Subcutaneous adipose tissue (tissue), 4 donors: ENCODE data around the gene STK33. TPM values are rescaled to one million over a fixed set of nuclear protein-coding genes. Genes with fewer than 3 reads are reported as not detected.

Experiments used
- total RNA-seq, 4 donors: library from RNA; depleted of rRNA; stranded (reverse); fragments of >200 nt; gene quantifications; one replicate each; pipeline ENCODE4 v1.1.0, GENCODE V29; 2016
- TF ChIP-seq, protein P1 (sequence below): fragments of 450-650 bp; IDR thresholded peaks from one replicate; pipeline ENCODE4 v1.5.1; 2016; ENCODE audit warnings: low read depth, mild to moderate bottlenecking, control low read depth, antibody characterized with exemption, moderate library complexity

The STK33 gene
- total RNA-seq, 4 donors from 2014 or later, result 0.33 to 3.1 (median 0.62) TPM

DNA sequence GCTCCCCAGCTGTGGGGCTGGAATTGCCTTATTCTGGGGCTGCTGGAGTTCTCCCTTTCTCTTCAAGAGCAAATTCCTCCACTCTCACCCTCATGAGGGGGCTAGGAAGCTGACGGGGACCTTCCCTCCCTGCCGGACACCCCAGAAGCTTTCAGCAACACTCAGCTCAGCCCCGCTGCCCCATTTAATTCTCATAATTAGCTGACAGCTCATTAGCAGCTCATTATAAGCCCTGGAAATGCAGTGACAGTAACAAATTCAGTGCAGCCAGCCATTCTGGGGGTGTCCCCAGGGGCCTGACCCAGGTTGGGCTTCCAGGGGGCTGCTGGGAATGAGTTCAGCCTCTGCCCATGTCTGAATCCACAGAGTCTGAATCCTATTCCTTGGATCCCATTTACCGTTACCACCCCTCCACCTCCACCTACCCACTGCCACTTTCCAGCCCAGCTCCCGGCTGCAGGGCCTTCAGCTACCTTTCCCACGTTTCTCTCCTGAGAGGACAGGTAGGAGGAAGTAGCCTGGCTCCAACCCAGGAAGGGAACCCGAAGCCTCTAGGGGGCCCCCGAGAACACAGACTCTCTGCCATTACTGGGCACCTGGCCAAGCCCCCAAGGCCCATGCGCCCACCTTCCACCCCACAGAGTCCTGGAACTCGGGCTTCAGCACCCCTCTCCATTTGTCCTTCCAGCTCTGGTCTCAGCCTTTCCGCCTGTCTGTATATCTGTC lies 228.6 kb downstream of the STK33 start:
- TF ChIP-seq, protein P1, sequence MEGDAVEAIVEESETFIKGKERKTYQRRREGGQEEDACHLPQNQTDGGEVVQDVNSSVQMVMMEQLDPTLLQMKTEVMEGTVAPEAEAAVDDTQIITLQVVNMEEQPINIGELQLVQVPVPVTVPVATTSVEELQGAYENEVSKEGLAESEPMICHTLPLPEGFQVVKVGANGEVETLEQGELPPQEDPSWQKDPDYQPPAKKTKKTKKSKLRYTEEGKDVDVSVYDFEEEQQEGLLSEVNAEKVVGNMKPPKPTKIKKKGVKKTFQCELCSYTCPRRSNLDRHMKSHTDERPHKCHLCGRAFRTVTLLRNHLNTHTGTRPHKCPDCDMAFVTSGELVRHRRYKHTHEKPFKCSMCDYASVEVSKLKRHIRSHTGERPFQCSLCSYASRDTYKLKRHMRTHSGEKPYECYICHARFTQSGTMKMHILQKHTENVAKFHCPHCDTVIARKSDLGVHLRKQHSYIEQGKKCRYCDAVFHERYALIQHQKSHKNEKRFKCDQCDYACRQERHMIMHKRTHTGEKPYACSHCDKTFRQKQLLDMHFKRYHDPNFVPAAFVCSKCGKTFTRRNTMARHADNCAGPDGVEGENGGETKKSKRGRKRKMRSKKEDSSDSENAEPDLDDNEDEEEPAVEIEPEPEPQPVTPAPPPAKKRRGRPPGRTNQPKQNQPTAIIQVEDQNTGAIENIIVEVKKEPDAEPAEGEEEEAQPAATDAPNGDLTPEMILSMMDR, result no peak

DNA sequence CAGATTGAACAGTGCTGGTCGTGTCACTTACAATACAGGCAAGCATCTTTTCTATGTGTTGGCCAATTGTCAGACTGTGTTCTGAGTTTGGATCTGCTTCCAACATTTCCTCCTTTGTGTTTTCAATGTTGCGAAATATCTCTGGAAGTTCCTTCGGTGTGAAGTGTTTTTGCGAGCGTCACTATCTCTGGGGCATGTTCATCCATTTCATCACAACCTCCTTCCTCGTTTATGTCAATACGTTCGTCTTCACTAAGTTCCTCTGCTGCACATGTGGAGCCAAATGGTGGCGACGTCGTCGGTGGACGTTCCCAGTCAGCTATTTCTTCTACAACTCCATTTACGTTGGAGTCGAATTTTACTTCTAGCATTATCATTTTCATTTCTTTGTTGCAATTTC lies 230.1 kb downstream of the STK33 start:
- TF ChIP-seq, protein P1, result no peak

GRCh38 chr11:8362899-8363298 lies 231.1 kb downstream of the STK33 start:
- TF ChIP-seq, protein P1, result no peak

DNA sequence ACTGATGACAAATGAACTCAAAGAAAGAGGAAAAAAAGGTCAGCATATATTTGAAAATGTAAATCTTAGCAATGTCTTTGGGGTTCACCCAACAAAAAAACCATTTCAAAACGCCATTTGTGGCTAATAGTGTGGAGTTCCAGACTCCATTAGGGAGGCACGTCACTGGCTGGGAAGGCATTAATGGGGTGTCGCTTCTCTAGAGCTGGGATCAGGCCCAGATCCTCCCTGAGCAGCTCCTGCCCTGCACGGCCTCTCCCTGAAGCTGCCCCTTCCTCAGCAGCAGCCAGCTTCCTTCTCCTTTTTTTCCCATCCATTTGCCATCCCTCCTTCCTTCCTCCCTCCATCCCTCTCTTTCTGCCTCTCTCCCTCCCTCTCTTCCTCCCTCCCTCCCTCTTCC lies 231.5 kb downstream of the STK33 start:
- TF ChIP-seq, protein P1, result no peak

DNA sequence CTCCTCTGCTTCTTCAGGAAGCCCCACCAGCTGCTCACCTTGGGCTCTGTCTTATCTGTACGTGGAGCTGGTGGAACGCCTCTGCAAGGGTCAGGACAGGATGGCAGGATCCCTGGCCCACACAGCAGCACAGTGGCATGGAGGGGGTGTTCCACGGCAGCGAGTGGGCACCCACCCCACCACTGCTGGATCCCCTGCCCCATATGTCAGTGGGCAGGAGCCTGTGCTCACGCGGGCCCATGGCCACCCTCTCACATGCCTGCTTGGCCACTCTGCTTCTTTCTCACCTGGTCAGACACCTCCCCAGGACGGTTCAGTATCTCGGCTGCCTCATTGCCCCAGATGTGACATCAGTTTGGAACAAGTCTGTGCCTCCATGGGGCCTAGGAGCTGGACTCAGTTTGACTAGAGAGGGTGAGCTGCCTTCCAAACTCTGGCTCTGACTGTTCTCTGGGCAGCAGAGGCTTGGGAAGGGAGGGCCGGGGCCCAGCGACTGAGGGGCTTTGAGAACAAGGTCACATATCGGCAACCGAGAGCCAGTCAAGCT lies 232.3 kb downstream of the STK33 start:
- TF ChIP-seq, protein P1, result no peak

GRCh38 chr11:8361206-8361605 lies 232.8 kb downstream of the STK33 start:
- TF ChIP-seq, protein P1, result no peak

GRCh38 chr11:8360086-8360828 lies 233.8 kb downstream of the STK33 start:
- TF ChIP-seq, protein P1, result no peak
